IPS-18c (cell line): Measurements from ENCODE around the gene MAPRE3.

Experiments
- H3K4me3 ChIP-seq: 2 replicates; pipeline ENCODE4 v1.7.0; 2013; ENCODE audit warnings: low read depth, mild to moderate bottlenecking, low read length, moderate library complexity; ENCODE audit not compliant: insufficient read depth
- H3K9me3 ChIP-seq: one replicate; pipeline ENCODE4 v1.6.1; 2013; ENCODE audit warnings: mild to moderate bottlenecking, low read length, moderate library complexity; ENCODE audit not compliant: control insufficient read depth, insufficient read depth

MAPRE3 gene

GRCh38 chr2:27000228-27000627 is 29.8 kb downstream of the MAPRE3 start:
- H3K4me3 ChIP-seq, result no peak overlapping the region
- no peaks in the 10 kb centered on the region for H3K9me3 ChIP-seq

GRCh38 chr2:27000995-27001394 is 30.6 kb downstream of the MAPRE3 start:
- no peaks in the 10 kb centered on the region for H3K9me3 ChIP-seq
- H3K4me3 ChIP-seq, result no peak overlapping the region

- H3K9me3 ChIP-seq, result no peaks in the 10 kb centered on the region
- no peak overlapping the region for H3K4me3 ChIP-seq
Measured at GRCh38 chr2:27001950-27002349, 31.5 kb downstream of the MAPRE3 start.

GRCh38 chr2:27003007-27003406 is 32.6 kb downstream of the MAPRE3 start:
- Histone ChIP-seq H3K4me3 (no peak overlapping the region), H3K9me3 (no peaks in the 10 kb centered on the region)

- Histone ChIP-seq H3K9me3 (no peaks in the 10 kb centered on the region), H3K4me3 (no peak overlapping the region)
Measured at GRCh38 chr2:27003857-27004256, 33.4 kb downstream of the MAPRE3 start.

GRCh38 chr2:27006602-27007415 is 36.4 kb downstream of the MAPRE3 start:
- Histone ChIP-seq H3K4me3 (no peak overlapping the region), H3K9me3 (no peaks in the 10 kb centered on the region)

- H3K9me3 ChIP-seq, result peaks cover 2% of the 10 kb centered on the region
Measured at GRCh38 chr2:27007416-27008374, 37.3 kb downstream of the MAPRE3 start.

GRCh38 chr2:27008678-27009077 is 38.2 kb downstream of the MAPRE3 start:
- H3K9me3 ChIP-seq, result peaks cover 2% of the 10 kb centered on the region
- H3K4me3 ChIP-seq, result no peak overlapping the region

More at GRCh38 chr2:27007416-27008374, 37.3 kb downstream of the MAPRE3 start:
- no peak overlapping the region for H3K4me3 ChIP-seq

GRCh38 chr2:27009083-27009482 is 38.6 kb downstream of the MAPRE3 start:
- H3K4me3 ChIP-seq, result no peak overlapping the region
- peaks cover 2% of the 10 kb centered on the region for H3K9me3 ChIP-seq

- peaks cover 2% of the 10 kb centered on the region for H3K9me3 ChIP-seq
- H3K4me3 ChIP-seq, result no peak overlapping the region
Measured at GRCh38 chr2:27009716-27010115, 39.3 kb downstream of the MAPRE3 start.

GRCh38 chr2:27010139-27010538 is 39.7 kb downstream of the MAPRE3 start:
- no peak overlapping the region for H3K4me3 ChIP-seq

GRCh38 chr2:27013738-27014137 is 43.3 kb downstream of the MAPRE3 start:
- Histone ChIP-seq H3K9me3 (peaks cover 2% of the 10 kb centered on the region), H3K4me3 (no peak overlapping the region)

More at GRCh38 chr2:27010139-27010538, 39.7 kb downstream of the MAPRE3 start:
- peaks cover 2% of the 10 kb centered on the region for H3K9me3 ChIP-seq

- H3K9me3 ChIP-seq, result peaks cover 2% of the 10 kb centered on the region
- no peak overlapping the region for H3K4me3 ChIP-seq
Measured at GRCh38 chr2:27014771-27015433, 44.5 kb downstream of the MAPRE3 start.

GRCh38 chr2:27016801-27017325 is 46.4 kb downstream of the MAPRE3 start:
- Histone ChIP-seq H3K4me3 (no peak overlapping the region), H3K9me3 (peaks cover 2% of the 10 kb centered on the region)

GRCh38 chr2:27018142-27018541 is 47.7 kb downstream of the MAPRE3 start:
- H3K9me3 ChIP-seq, result no peaks in the 10 kb centered on the region
- no peak overlapping the region for H3K4me3 ChIP-seq

GRCh38 chr2:27019459-27019858 is 49.0 kb downstream of the MAPRE3 start:
- no peak overlapping the region for H3K4me3 ChIP-seq

More at GRCh38 chr2:27019459-27019858, 49.0 kb downstream of the MAPRE3 start:
- no peaks in the 10 kb centered on the region for H3K9me3 ChIP-seq
